ENCODE measurements around the gene SV2C.

The SV2C gene

GRCh38 chr5:76388791-76389512 is 305.8 kb downstream of the SV2C start:
- Histone ChIP-seq H2AFZ (ENCODE audit: low read depth, low read length, severe bottlenecking) (no peak overlapping the region), H3K9ac (ENCODE audit: low read length) (no peak overlapping the region), H3K27me3 (ENCODE audit: low read length) (no peaks in the 10 kb centered on the region), H3K79me2 (ENCODE audit: insufficient read depth, low read length) (no peaks in the 10 kb centered on the region), H3K36me3 (ENCODE audit: low read length) (no peaks in the 10 kb centered on the region), H4K20me1 (ENCODE audit: low read depth, low read length) (no peaks in the 10 kb centered on the region), H3K9me3 (ENCODE audit: insufficient read depth, low read length) (no peaks in the 10 kb centered on the region), H3K4me3 (ENCODE audit: insufficient read depth, low read length, poor library complexity, severe bottlenecking) (no peak overlapping the region), H3F3A (ENCODE audit: insufficient read depth) (no peaks in the 10 kb centered on the region), H3K27ac (ENCODE audit: low read depth, low read length) (no peak overlapping the region), H3K9me2 (replicated peaks; ENCODE audit: insufficient read depth, low read length) (no peaks in the 10 kb centered on the region), H3K4me2 (ENCODE audit: low read depth, low read length, poor library complexity, severe bottlenecking) (no peak overlapping the region)
- TF ChIP-seq EZH2phosphoT487 (conservative IDR thresholded peaks at IDR 0.05; ENCODE audit: low read length) = no peak
- TF ChIP-seq CTCF (IDR thresholded peaks at IDR 0.05; ENCODE audit: insufficient read depth, low read length, poor library complexity, severe bottlenecking) = no peak

GRCh38 chr5:76389513-76390154 is 306.5 kb downstream of the SV2C start:
- no peaks in the 10 kb centered on the region for H4K20me1 ChIP-seq (ENCODE audit: low read depth, low read length)
- H3K9ac ChIP-seq (ENCODE audit: low read length) = no peak overlapping the region
- no peaks in the 10 kb centered on the region for H3K79me2 ChIP-seq (ENCODE audit: insufficient read depth, low read length)
- no peak overlapping the region for H2AFZ ChIP-seq (ENCODE audit: low read depth, low read length, severe bottlenecking)
- H3K4me2 ChIP-seq (ENCODE audit: low read depth, low read length, poor library complexity, severe bottlenecking) = no peak overlapping the region
- H3K27ac ChIP-seq (ENCODE audit: low read depth, low read length) = no peak overlapping the region
- H3K4me3 ChIP-seq (ENCODE audit: insufficient read depth, low read length, poor library complexity, severe bottlenecking) = no peak overlapping the region
- no peaks in the 10 kb centered on the region for H3K9me3 ChIP-seq (ENCODE audit: insufficient read depth, low read length)
- TF ChIP-seq EZH2phosphoT487 (conservative IDR thresholded peaks at IDR 0.05; ENCODE audit: low read length) (no peak), CTCF (IDR thresholded peaks at IDR 0.05; ENCODE audit: insufficient read depth, low read length, poor library complexity, severe bottlenecking) (no peak)
- H3F3A ChIP-seq (ENCODE audit: insufficient read depth) = no peaks in the 10 kb centered on the region
- no peaks in the 10 kb centered on the region for H3K9me2 ChIP-seq (replicated peaks; ENCODE audit: insufficient read depth, low read length)
- H3K36me3 ChIP-seq (ENCODE audit: low read length) = no peaks in the 10 kb centered on the region
- H3K27me3 ChIP-seq (ENCODE audit: low read length) = no peaks in the 10 kb centered on the region

GRCh38 chr5:76391014-76391413 is 307.8 kb downstream of the SV2C start:
- Histone ChIP-seq H3K9me3 (ENCODE audit: insufficient read depth, low read length) (no peaks in the 10 kb centered on the region), H3F3A (ENCODE audit: insufficient read depth) (no peaks in the 10 kb centered on the region)

More at GRCh38 chr5:76391014-76391413, 307.8 kb downstream of the SV2C start:
- no peaks in the 10 kb centered on the region for H3K36me3 ChIP-seq (ENCODE audit: low read length)
- no peaks in the 10 kb centered on the region for H3K79me2 ChIP-seq (ENCODE audit: insufficient read depth, low read length)
- TF ChIP-seq EZH2phosphoT487 (conservative IDR thresholded peaks at IDR 0.05; ENCODE audit: low read length) (no peak), CTCF (IDR thresholded peaks at IDR 0.05; ENCODE audit: insufficient read depth, low read length, poor library complexity, severe bottlenecking) (no peak)
- H3K4me2 ChIP-seq (ENCODE audit: low read depth, low read length, poor library complexity, severe bottlenecking) = no peak overlapping the region
- H2AFZ ChIP-seq (ENCODE audit: low read depth, low read length, severe bottlenecking) = no peak overlapping the region
- H4K20me1 ChIP-seq (ENCODE audit: low read depth, low read length) = no peaks in the 10 kb centered on the region
- no peak overlapping the region for H3K9ac ChIP-seq (ENCODE audit: low read length)
- H3K9me2 ChIP-seq (replicated peaks; ENCODE audit: insufficient read depth, low read length) = no peaks in the 10 kb centered on the region
- H3K27me3 ChIP-seq (ENCODE audit: low read length) = no peaks in the 10 kb centered on the region
- H3K27ac ChIP-seq (ENCODE audit: low read depth, low read length) = no peak overlapping the region
- H3K4me3 ChIP-seq (ENCODE audit: insufficient read depth, low read length, poor library complexity, severe bottlenecking) = no peak overlapping the region

All from SU-DHL-6 (cell line).